GM23338 (cell line): ENCODE data around the gene NELFA.

Experiments used
- CREB1 ChIP-seq: fragments of 250-450 bp; sonication (Bioruptor Pico); IDR thresholded peaks from 2 replicates; pipeline ENCODE4 v1.5.0; 2020; ENCODE audit warnings: low read depth, mild to moderate bottlenecking, moderate library complexity
- EZH2 ChIP-seq: fragments of 200-600 bp; sonication (generic); IDR thresholded peaks from one replicate; pipeline ENCODE4 v1.8.0; 2017; ENCODE audit warnings: antibody characterized with exemption, mild to moderate bottlenecking, low read depth; ENCODE audit not compliant: unreplicated experiment
- EZH2phosphoT487 ChIP-seq: fragments of 200-600 bp; sonication (generic); IDR thresholded peaks from one replicate; pipeline ENCODE4 v1.8.1; 2018; ENCODE audit warnings: antibody characterized with exemption; ENCODE audit not compliant: unreplicated experiment
- JUNB ChIP-seq: IDR thresholded peaks from one replicate; pipeline ENCODE4 v1.6.1; 2016; ENCODE audit warnings: antibody characterized with exemption; ENCODE audit not compliant: unreplicated experiment
- POLR2AphosphoS5 ChIP-seq: IDR thresholded peaks from 2 replicates; pipeline ENCODE4 v1.6.1; 2016; ENCODE audit warnings: antibody characterized with exemption, low read depth
- ZNF331 ChIP-seq: fragments of 250-450 bp; sonication (Bioruptor Pico); IDR thresholded peaks from 2 replicates; pipeline ENCODE4 v1.5.0; 2020; ENCODE audit warnings: low read depth, mild to moderate bottlenecking, moderate library complexity
- TF ChIP-seq, protein P1 (sequence below), 2 experiments: fragments of 200-600 bp in 1 of 2; sonication (generic) in 1 of 2; conservative IDR thresholded peaks; 2 replicates each; pipeline versions ENCODE4 v1.5.1 to v1.6.1; 2016 to 2017; ENCODE audit warnings: antibody characterized with exemption in 2 of 2, low read depth in 2 of 2, mild to moderate bottlenecking in 2 of 2, moderate library complexity in 1 of 2
- TF ChIP-seq, protein P2 (sequence below): IDR thresholded peaks from one replicate; pipeline ENCODE4 v1.6.1; 2018; ENCODE audit warnings: antibody characterized with exemption; ENCODE audit not compliant: unreplicated experiment

DNA sequence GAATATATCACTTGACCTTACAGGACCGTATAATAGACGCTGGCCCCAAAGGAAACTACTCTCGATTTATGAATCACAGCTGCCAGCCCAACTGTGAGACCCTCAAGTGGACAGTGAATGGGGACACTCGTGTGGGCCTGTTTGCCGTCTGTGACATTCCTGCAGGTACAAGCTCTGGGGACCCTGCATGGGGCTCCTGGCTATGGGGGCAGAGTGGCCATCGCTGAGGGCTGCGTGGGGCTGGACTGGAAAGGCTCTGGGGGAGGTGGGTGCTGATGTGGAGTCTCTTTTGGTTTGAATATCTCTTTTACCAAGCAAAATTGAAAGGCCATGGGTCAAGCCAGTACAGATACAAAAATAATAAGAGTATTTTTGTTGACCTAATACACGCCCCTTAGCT, 33.9 kb downstream of the NELFA start:
- TF ChIP-seq, protein P1, sequence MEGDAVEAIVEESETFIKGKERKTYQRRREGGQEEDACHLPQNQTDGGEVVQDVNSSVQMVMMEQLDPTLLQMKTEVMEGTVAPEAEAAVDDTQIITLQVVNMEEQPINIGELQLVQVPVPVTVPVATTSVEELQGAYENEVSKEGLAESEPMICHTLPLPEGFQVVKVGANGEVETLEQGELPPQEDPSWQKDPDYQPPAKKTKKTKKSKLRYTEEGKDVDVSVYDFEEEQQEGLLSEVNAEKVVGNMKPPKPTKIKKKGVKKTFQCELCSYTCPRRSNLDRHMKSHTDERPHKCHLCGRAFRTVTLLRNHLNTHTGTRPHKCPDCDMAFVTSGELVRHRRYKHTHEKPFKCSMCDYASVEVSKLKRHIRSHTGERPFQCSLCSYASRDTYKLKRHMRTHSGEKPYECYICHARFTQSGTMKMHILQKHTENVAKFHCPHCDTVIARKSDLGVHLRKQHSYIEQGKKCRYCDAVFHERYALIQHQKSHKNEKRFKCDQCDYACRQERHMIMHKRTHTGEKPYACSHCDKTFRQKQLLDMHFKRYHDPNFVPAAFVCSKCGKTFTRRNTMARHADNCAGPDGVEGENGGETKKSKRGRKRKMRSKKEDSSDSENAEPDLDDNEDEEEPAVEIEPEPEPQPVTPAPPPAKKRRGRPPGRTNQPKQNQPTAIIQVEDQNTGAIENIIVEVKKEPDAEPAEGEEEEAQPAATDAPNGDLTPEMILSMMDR (conservative IDR thresholded peaks at IDR 0.05; ENCODE audit: low read depth in 2 of 2) = no peak
- TF ChIP-seq POLR2AphosphoS5 (no peak), EZH2phosphoT487 (no peak), CREB1 (CRISPR knock-in tag) (no peak), EZH2 (no peak), ZNF331 (no peak), JUNB (no peak)
- TF ChIP-seq, protein P2, sequence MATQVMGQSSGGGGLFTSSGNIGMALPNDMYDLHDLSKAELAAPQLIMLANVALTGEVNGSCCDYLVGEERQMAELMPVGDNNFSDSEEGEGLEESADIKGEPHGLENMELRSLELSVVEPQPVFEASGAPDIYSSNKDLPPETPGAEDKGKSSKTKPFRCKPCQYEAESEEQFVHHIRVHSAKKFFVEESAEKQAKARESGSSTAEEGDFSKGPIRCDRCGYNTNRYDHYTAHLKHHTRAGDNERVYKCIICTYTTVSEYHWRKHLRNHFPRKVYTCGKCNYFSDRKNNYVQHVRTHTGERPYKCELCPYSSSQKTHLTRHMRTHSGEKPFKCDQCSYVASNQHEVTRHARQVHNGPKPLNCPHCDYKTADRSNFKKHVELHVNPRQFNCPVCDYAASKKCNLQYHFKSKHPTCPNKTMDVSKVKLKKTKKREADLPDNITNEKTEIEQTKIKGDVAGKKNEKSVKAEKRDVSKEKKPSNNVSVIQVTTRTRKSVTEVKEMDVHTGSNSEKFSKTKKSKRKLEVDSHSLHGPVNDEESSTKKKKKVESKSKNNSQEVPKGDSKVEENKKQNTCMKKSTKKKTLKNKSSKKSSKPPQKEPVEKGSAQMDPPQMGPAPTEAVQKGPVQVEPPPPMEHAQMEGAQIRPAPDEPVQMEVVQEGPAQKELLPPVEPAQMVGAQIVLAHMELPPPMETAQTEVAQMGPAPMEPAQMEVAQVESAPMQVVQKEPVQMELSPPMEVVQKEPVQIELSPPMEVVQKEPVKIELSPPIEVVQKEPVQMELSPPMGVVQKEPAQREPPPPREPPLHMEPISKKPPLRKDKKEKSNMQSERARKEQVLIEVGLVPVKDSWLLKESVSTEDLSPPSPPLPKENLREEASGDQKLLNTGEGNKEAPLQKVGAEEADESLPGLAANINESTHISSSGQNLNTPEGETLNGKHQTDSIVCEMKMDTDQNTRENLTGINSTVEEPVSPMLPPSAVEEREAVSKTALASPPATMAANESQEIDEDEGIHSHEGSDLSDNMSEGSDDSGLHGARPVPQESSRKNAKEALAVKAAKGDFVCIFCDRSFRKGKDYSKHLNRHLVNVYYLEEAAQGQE = no peak
